ENCODE results near the gene WDR37. TPM values are rescaled to one million over a fixed set of nuclear protein-coding genes. Genes with fewer than 3 reads are reported as not detected.
"Not testable (repeated sequence)": the region's sequence is repeated elsewhere in the genome, so short reads cannot be mapped to it uniquely, and the experiment has no call there.

WDR37 gene
- total and polyA plus RNA-seq, 2 donors (not counting 1 experiment from before 2014, with no cell fraction given): 17.3 to 33.2 TPM

GRCh38 chr10:1158066-1158465, 101.9 kb downstream of the WDR37 start:
- H2AFZ ChIP-seq (ENCODE audit: insufficient read depth, low read depth, low read length, poor library complexity, severe bottlenecking): no peak overlapping the region
- Mint-ChIP-seq H3K27ac (no peak overlapping the region), H3K9me3 (ENCODE audit: insufficient read depth) (no peaks in the 10 kb centered on the region), H3K27me3 (peaks cover 24% of the 10 kb centered on the region), H3K4me3 (no peak overlapping the region), H3K4me1 (peaks cover 1% of the 10 kb centered on the region)
- H3K4me3 ChIP-seq (ENCODE audit: control extremely low read depth in 1 of 5, extremely low read depth in 1 of 5, insufficient read depth in 1 of 5, low read depth in 2 of 5, low read length in 4 of 5): no peak overlapping the region
- H3K79me2 ChIP-seq (ENCODE audit: control insufficient read depth, insufficient read depth, low read length): no peaks in the 10 kb centered on the region
- no peak overlapping the region for H3K27ac ChIP-seq (ENCODE audit: low read length in 2 of 2)
- intact Hi-C loops (cut with micrococcal nuclease): no loop called here
- DNase-seq: no peak
- TF ChIP-seq CTCF (IDR thresholded peaks at IDR 0.05) (no peak), EZH2 (IDR thresholded peaks at IDR 0.05; ENCODE audit: borderline replicate concordance, insufficient read depth, low read depth, low read length, poor library complexity, severe bottlenecking) (no peak)
- POLR2A ChIA-PET: no interaction called here
- no peak overlapping the region for H3K9ac ChIP-seq (ENCODE audit: low read length)
- 92% methylated on average over 12 of the region's 12 CpGs for WGBS (ENCODE audit: insufficient coverage)
- no peaks in the 10 kb centered on the region for H3K36me3 ChIP-seq (replicated peaks in 1 of 2; ENCODE audit: control extremely low read depth in 1 of 2, control insufficient read depth in 1 of 2, extremely low read depth in 1 of 2, insufficient read depth in 2 of 2, low read length in 1 of 2)
- H3K4me2 ChIP-seq (replicated peaks; ENCODE audit: low read depth, low read length, poor library complexity, severe bottlenecking): no peak overlapping the region
- H3K4me1 ChIP-seq (ENCODE audit: control insufficient read depth in 2 of 2, insufficient read depth in 2 of 2, low read length in 2 of 2): no peaks in the 10 kb centered on the region
- no peak for ATAC-seq (ENCODE audit: low read depth)
- no peaks in the 10 kb centered on the region for H4K20me1 ChIP-seq (ENCODE audit: control insufficient read depth, insufficient read depth, low read length, poor library complexity, severe bottlenecking)
- CTCF ChIA-PET: no interaction called here
- H3K27me3 ChIP-seq (replicated peaks in 1 of 4; ENCODE audit: control extremely low read depth in 1 of 4, control insufficient read depth in 3 of 4, insufficient read depth in 4 of 4, low read length in 3 of 4): no peaks in the 10 kb centered on the region
- peaks cover 0 to 4% (median 0%) of the 10 kb centered on the region in 3 donors for H3K9me3 ChIP-seq (ENCODE audit: control extremely low read depth in 1 of 3, control insufficient read depth in 2 of 3, insufficient read depth in 1 of 3, low read length in 2 of 3)

- not testable (repeated sequence) for H3K9me3 Mint-ChIP-seq (ENCODE audit: insufficient read depth)
These were observed 102.4 kb downstream of the WDR37 start for GRCh38 chr10:1158536-1158935.

More at GRCh38 chr10:1158536-1158935, 102.4 kb downstream of the WDR37 start:
- H3K4me3 ChIP-seq (ENCODE audit: control extremely low read depth in 1 of 5, extremely low read depth in 1 of 5, insufficient read depth in 1 of 5, low read depth in 2 of 5, low read length in 4 of 5); H3K79me2 ChIP-seq (ENCODE audit: control insufficient read depth, insufficient read depth, low read length); ATAC-seq (ENCODE audit: low read depth); H3K27ac ChIP-seq (ENCODE audit: low read length in 2 of 2); intact Hi-C loops (cut with micrococcal nuclease); H3K4me2 ChIP-seq (replicated peaks; ENCODE audit: low read depth, low read length, poor library complexity, severe bottlenecking); CTCF ChIA-PET; H2AFZ ChIP-seq (ENCODE audit: insufficient read depth, low read depth, low read length, poor library complexity, severe bottlenecking); H4K20me1 ChIP-seq (ENCODE audit: control insufficient read depth, insufficient read depth, low read length, poor library complexity, severe bottlenecking); H3K4me1 ChIP-seq (ENCODE audit: control insufficient read depth in 2 of 2, insufficient read depth in 2 of 2, low read length in 2 of 2); H3K4me3 Mint-ChIP-seq; H3K27me3 ChIP-seq (replicated peaks in 1 of 4; ENCODE audit: control extremely low read depth in 1 of 4, control insufficient read depth in 3 of 4, insufficient read depth in 4 of 4, low read length in 3 of 4); POLR2A ChIA-PET; H3K9ac ChIP-seq (ENCODE audit: low read length); H3K9me3 ChIP-seq (ENCODE audit: control extremely low read depth in 1 of 3, control insufficient read depth in 2 of 3, insufficient read depth in 1 of 3, low read length in 2 of 3); H3K4me1 Mint-ChIP-seq; H3K27ac Mint-ChIP-seq; H3K36me3 ChIP-seq (replicated peaks in 1 of 2; ENCODE audit: control extremely low read depth in 1 of 2, control insufficient read depth in 1 of 2, extremely low read depth in 1 of 2, insufficient read depth in 2 of 2, low read length in 1 of 2); DNase-seq: not testable (repeated sequence)
- 90% methylated on average over 7 of the region's 10 CpGs for WGBS (ENCODE audit: insufficient coverage)
- H3K27me3 Mint-ChIP-seq: peaks cover 24% of the 10 kb centered on the region

Data from B cell (primary cell).